Trophoblast cell (in vitro differentiated cells and primary cell): Measurements from ENCODE around the gene DEPDC5.

Experiments
- DNase-seq, 2 donors: peaks; one replicate each; pipeline ENCODE4 v3.0.0-alpha.2; 2016
- H2AFZ ChIP-seq: 2 replicates; pipeline ENCODE4 v1.6.1; 2013; ENCODE audit warnings: low read length, moderate library complexity, mild to moderate bottlenecking; ENCODE audit not compliant: insufficient read depth, poor library complexity
- H2AK5ac ChIP-seq: 2 replicates; pipeline ENCODE4 v1.6.1; 2013; ENCODE audit warnings: mild to moderate bottlenecking, low read length
- H2BK120ac ChIP-seq: 2 replicates; pipeline ENCODE4 v1.6.1; 2013; ENCODE audit warnings: low read length, mild to moderate bottlenecking, moderate library complexity; ENCODE audit not compliant: insufficient read depth, poor library complexity
- H2BK12ac ChIP-seq: 2 replicates; pipeline ENCODE4 v1.6.1; 2013; ENCODE audit warnings: mild to moderate bottlenecking, low read length, moderate library complexity
- H2BK5ac ChIP-seq: 2 replicates; pipeline ENCODE4 v1.6.1; 2013; ENCODE audit warnings: low read length, low read depth, moderate library complexity, mild to moderate bottlenecking; ENCODE audit not compliant: poor library complexity
- H3K14ac ChIP-seq: 2 replicates; pipeline ENCODE4 v1.6.1; 2013; ENCODE audit warnings: mild to moderate bottlenecking, low read length
- H3K18ac ChIP-seq: 2 replicates; pipeline ENCODE4 v1.6.1; 2013; ENCODE audit warnings: mild to moderate bottlenecking, low read length
- H3K23ac ChIP-seq: 2 replicates; pipeline ENCODE4 v1.6.1; 2013; ENCODE audit warnings: low read length
- H3K27ac ChIP-seq: 2 replicates; pipeline ENCODE4 v1.5.1; 2013; ENCODE audit warnings: low read depth, mild to moderate bottlenecking, inconsistent platforms, low read length, moderate library complexity
- H3K27me3 ChIP-seq: 2 replicates; pipeline ENCODE4 v1.6.1; 2013; ENCODE audit warnings: inconsistent platforms, mild to moderate bottlenecking, low read length, moderate library complexity; ENCODE audit not compliant: insufficient read depth
- H3K36me3 ChIP-seq, 2 experiments: 1 replicate in 1 of 2; 2 replicates in 1 of 2; pipeline ENCODE4 v1.6.1; 2013; ENCODE audit warnings: low read length in 2 of 2, mild to moderate bottlenecking in 2 of 2, moderate library complexity in 1 of 2; ENCODE audit not compliant: insufficient read depth in 2 of 2, control insufficient read depth in 1 of 2
- H3K4ac ChIP-seq: 2 replicates; pipeline ENCODE4 v1.6.1; 2013; ENCODE audit warnings: low read depth, mild to moderate bottlenecking, low read length, moderate library complexity
- H3K4me1 ChIP-seq, 2 experiments: 1 replicate in 1 of 2; 2 replicates in 1 of 2; pipeline ENCODE4 v1.6.1; 2013; ENCODE audit warnings: low read length in 2 of 2, mild to moderate bottlenecking in 2 of 2, moderate library complexity in 1 of 2; ENCODE audit not compliant: insufficient read depth in 2 of 2, control insufficient read depth in 1 of 2
- H3K4me2 ChIP-seq: 2 replicates; pipeline ENCODE4 v1.6.1; 2013; ENCODE audit warnings: inconsistent platforms, mild to moderate bottlenecking, low read length, moderate library complexity
- H3K4me3 ChIP-seq: 2 replicates; pipeline ENCODE4 v1.5.1; 2013; ENCODE audit warnings: mild to moderate bottlenecking, low read depth, low read length, inconsistent platforms
- H3K79me1 ChIP-seq: one replicate; pipeline ENCODE4 v1.6.1; 2013; ENCODE audit warnings: low read length
- H3K79me2 ChIP-seq: 2 replicates; pipeline ENCODE4 v1.6.1; 2013; ENCODE audit warnings: low read length, mild to moderate bottlenecking; ENCODE audit not compliant: control insufficient read depth, insufficient read depth, poor library complexity
- H3K9ac ChIP-seq: 2 replicates; pipeline ENCODE4 v1.6.1; 2013; ENCODE audit warnings: mild to moderate bottlenecking, low read length
- H3K9me3 ChIP-seq: 2 replicates; pipeline ENCODE4 v1.6.1; 2013; ENCODE audit warnings: low read depth, mild to moderate bottlenecking, control low read depth, inconsistent platforms, low read length; ENCODE audit not compliant: insufficient read depth
- H4K12ac ChIP-seq: 2 replicates; pipeline ENCODE4 v1.6.1; 2013; ENCODE audit warnings: low read depth, mild to moderate bottlenecking, low read length, moderate library complexity
- H4K8ac ChIP-seq: 2 replicates; pipeline ENCODE4 v1.6.1; 2013; ENCODE audit warnings: low read depth, mild to moderate bottlenecking, low read length, moderate library complexity
- H4K91ac ChIP-seq: one replicate; pipeline ENCODE4 v1.6.1; 2013; ENCODE audit warnings: low read depth, mild to moderate bottlenecking, low read length, moderate library complexity
- WGBS: extraction: QIAGEN DNeasy Blood & Tissue Kit; methylation state at CpG from one replicate; pipeline ENCODE4 v1.1.7; 2013; ENCODE audit warnings: missing lambda C conversion rate; ENCODE audit not compliant: insufficient read length, insufficient coverage; ENCODE audit errors: extremely low coverage; 5-methylcytosine and 5-hydroxymethylcytosine counted together

Gene DEPDC5

DNA sequence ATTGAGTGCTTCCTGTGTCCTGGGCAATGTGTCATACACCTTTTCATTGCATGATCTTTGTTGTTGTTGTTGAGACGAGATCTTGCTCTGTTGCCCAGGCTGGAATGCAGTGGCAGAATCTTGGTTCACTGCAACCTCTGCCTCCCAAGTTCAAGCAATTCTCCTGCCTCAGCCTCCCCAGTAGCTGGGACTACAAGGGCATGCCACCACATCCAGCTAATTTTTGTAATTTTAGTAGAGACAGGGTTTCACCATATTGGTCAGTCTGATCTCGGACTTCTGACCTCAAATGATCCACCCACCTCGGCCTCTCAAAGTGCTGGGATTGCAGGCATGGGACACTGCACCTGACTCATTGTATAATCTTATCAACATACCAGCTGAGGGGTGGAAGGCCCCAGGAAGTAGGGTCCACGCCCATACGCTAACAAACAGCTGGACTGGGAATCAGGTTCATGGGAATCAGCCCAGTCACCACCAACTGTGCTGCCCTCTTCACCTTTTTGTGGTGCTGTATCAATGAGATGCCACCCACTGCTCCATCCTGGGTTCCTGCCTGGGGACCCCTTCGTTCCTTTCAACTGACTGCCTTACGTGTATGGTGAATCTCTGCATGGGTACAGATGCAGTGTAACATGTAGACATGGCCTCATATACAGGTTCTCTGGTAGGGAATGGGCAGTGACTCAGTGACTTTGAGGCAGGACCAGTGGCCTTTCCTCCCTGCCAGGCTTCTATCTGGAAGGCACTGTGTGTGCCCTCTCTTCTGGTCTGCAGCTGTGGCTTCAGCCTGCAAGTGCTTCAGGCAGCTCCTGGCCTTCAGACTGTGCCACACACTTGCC is 158.0 kb downstream of the DEPDC5 start:
- H3K36me3 ChIP-seq = peaks cover 4 to 6% of the 10 kb centered on the region in 2 experiments
- no peaks in the 10 kb centered on the region for H3K79me2 ChIP-seq
- no peak overlapping the region for H3K9ac ChIP-seq
- no peak overlapping the region for H3K27ac ChIP-seq
- H2BK12ac ChIP-seq = no peak overlapping the region
- H3K4me3 ChIP-seq = no peak overlapping the region
- H4K12ac ChIP-seq = no peak overlapping the region
- H3K4me2 ChIP-seq = no peak overlapping the region
- no peak for DNase-seq
- H3K79me1 ChIP-seq = no peaks in the 10 kb centered on the region
- peaks cover 5 to 7% of the 10 kb centered on the region in 2 experiments for H3K4me1 ChIP-seq
- no peak overlapping the region for H2AK5ac ChIP-seq
- no peak overlapping the region for H4K8ac ChIP-seq
- no peak overlapping the region for H3K23ac ChIP-seq
- H3K9me3 ChIP-seq = no peaks in the 10 kb centered on the region
- H3K18ac ChIP-seq = no peak overlapping the region
- H3K27me3 ChIP-seq = no peaks in the 10 kb centered on the region
- H3K14ac ChIP-seq = no peak overlapping the region
- WGBS = no CpG with 5 or more reads among the region's 7 CpGs
- no peak overlapping the region for H3K4ac ChIP-seq
- H4K91ac ChIP-seq = no peak overlapping the region
- H2AFZ ChIP-seq = no peak overlapping the region
- no peak overlapping the region for H2BK5ac ChIP-seq
- no peak overlapping the region for H2BK120ac ChIP-seq

DNA sequence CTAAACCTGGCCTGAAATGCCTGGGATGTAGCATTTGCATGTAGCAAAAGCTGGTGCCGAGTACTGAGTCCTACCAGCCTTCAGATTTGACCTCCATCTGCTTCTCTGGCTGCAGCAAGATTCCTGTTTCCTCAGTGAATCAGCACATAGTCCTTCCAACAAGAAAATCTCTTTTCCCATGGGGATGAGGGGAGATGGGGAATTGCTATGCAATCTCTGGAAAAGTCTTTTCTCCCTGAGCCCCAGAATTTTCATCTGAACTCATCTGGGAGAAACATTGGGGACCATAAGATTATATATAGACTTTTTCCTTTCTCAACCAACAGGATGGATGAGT is 158.6 kb downstream of the DEPDC5 start:
- Histone ChIP-seq H3K79me1 (no peaks in the 10 kb centered on the region), H3K36me3 (peaks cover 2 to 6% of the 10 kb centered on the region in 2 experiments), H2AFZ (no peak overlapping the region), H2BK5ac (no peak overlapping the region), H2BK120ac (no peak overlapping the region), H3K9me3 (no peaks in the 10 kb centered on the region), H3K4me1 (peaks cover 5 to 7% of the 10 kb centered on the region in 2 experiments), H3K27ac (no peak overlapping the region), H2BK12ac (no peak overlapping the region), H4K8ac (no peak overlapping the region), H3K4me3 (no peak overlapping the region), H3K14ac (no peak overlapping the region), H4K12ac (no peak overlapping the region), H2AK5ac (no peak overlapping the region), H3K9ac (no peak overlapping the region), H3K27me3 (no peaks in the 10 kb centered on the region), H3K18ac (no peak overlapping the region), H3K79me2 (no peaks in the 10 kb centered on the region), H4K91ac (no peak overlapping the region), H3K23ac (no peak overlapping the region), H3K4me2 (no peak overlapping the region), H3K4ac (no peak overlapping the region)
- no CpG with 5 or more reads among the region's 1 CpG for WGBS
- DNase-seq = no peak

- no peaks in the 10 kb centered on the region for H3K79me2 ChIP-seq
- no peaks in the 10 kb centered on the region for H3K79me1 ChIP-seq
- DNase-seq = peak; percentile 95 to 98
- no peak overlapping the region for H3K23ac ChIP-seq
- H3K18ac ChIP-seq = no peak overlapping the region
- H3K27ac ChIP-seq = no peak overlapping the region
- H2AFZ ChIP-seq = no peak overlapping the region
- H3K9ac ChIP-seq = no peak overlapping the region
- no peak overlapping the region for H2AK5ac ChIP-seq
- no peak overlapping the region for H3K14ac ChIP-seq
- H4K8ac ChIP-seq = no peak overlapping the region
- H4K91ac ChIP-seq = no peak overlapping the region
- no peaks in the 10 kb centered on the region for H3K36me3 ChIP-seq
- H3K4ac ChIP-seq = no peak overlapping the region
- H4K12ac ChIP-seq = no peak overlapping the region
- no peaks in the 10 kb centered on the region for H3K9me3 ChIP-seq
- H3K27me3 ChIP-seq = no peaks in the 10 kb centered on the region
- H2BK12ac ChIP-seq = no peak overlapping the region
- no CpG with 5 or more reads among the region's 10 CpGs for WGBS
- H2BK5ac ChIP-seq = no peak overlapping the region
- H3K4me2 ChIP-seq = no peak overlapping the region
- no peak overlapping the region for H2BK120ac ChIP-seq
- no peak overlapping the region for H3K4me3 ChIP-seq
- peaks cover 5 to 7% of the 10 kb centered on the region in 2 experiments for H3K4me1 ChIP-seq
These were observed 161.8 kb downstream of the DEPDC5 start for GRCh38 chr22:31915586-31915985.

DNA sequence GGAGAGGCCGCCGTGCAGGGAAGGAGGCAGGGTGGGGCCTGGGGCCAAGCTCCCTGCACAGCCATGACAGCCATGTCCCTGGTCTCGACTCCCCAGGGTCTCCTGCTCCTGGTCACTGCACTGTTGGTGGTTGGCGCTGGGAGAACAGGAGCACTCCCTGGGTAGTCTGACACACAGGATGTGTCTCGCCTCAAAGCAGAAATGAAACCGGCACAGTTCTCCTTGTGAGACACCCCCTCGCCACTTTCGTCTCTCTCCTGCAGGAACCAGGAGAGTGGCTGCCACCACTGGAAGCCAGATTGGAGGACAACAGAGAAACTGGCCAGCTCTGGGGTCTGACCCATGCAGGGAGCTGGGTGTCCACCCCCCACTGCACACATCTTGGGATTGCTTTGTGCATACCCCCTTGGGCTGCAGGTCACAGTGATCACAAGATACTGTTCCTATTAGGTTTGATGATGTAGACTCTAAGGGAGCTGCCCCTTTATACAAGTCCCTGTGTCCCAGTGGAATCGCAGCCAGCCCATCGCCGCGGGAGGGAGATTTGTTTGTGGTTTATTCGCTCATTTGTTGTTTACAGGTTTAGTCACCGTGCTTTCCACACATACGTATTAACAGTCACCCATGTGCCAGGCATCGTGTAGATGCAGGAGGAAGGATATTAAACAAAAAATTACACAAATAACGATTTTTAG is 163.6 kb downstream of the DEPDC5 start:
- H2BK5ac ChIP-seq = no peak overlapping the region
- 100% methylated on average over 1 of the region's 17 CpGs for WGBS
- no peak overlapping the region for H4K8ac ChIP-seq
- H3K9ac ChIP-seq = no peak overlapping the region
- H4K12ac ChIP-seq = no peak overlapping the region
- no peak overlapping the region for H2AK5ac ChIP-seq
- no peaks in the 10 kb centered on the region for H3K9me3 ChIP-seq
- peaks cover 5 to 7% of the 10 kb centered on the region in 2 experiments for H3K4me1 ChIP-seq
- no peak overlapping the region for H3K14ac ChIP-seq
- H3K4ac ChIP-seq = no peak overlapping the region
- H3K4me3 ChIP-seq = no peak overlapping the region
- H3K18ac ChIP-seq = no peak overlapping the region
- H2BK120ac ChIP-seq = no peak overlapping the region
- no peaks in the 10 kb centered on the region for H3K27me3 ChIP-seq
- no peak overlapping the region for H4K91ac ChIP-seq
- H3K4me2 ChIP-seq = no peak overlapping the region
- no peaks in the 10 kb centered on the region for H3K36me3 ChIP-seq
- no peak overlapping the region for H3K27ac ChIP-seq
- no peak overlapping the region for H2BK12ac ChIP-seq
- peak in 1 of 2 donors; percentile 20 for DNase-seq
- no peak overlapping the region for H2AFZ ChIP-seq
- H3K23ac ChIP-seq = no peak overlapping the region
- H3K79me2 ChIP-seq = no peaks in the 10 kb centered on the region
- no peaks in the 10 kb centered on the region for H3K79me1 ChIP-seq
